Left lung (tissue), 10 donors: Measurements from ENCODE around the gene TXK. TPM values are rescaled to one million over a fixed set of nuclear protein-coding genes. Genes with fewer than 3 reads are reported as not detected.

Experiments used
- ATAC-seq: fragments of 200-7000 bp; cut with Tn5 transposase; one replicate; pipeline ENCODE4 v1.9.1; 2020; ENCODE audit warnings: moderate library complexity
- DNase-seq, 4 donors: peaks; one replicate each; pipeline ENCODE4 v3.0.0-alpha.2; 2013 to 2020
- H3K27ac ChIP-seq, 2 donors: fragments of 200-600 bp; sonication (generic) in 1 of 2; one replicate each; pipeline versions ENCODE4 v1.5.0 to v1.8.0; 2020 to 2021
- H3K27me3 ChIP-seq, 2 donors: fragments of 200-600 bp; sonication (generic) in 1 of 2; one replicate each; pipeline versions ENCODE4 v1.5.0 to v1.8.0; 2020 to 2021
- H3K36me3 ChIP-seq, 2 donors: fragments of 200-600 bp; sonication (generic) in 1 of 2; one replicate each; pipeline versions ENCODE4 v1.5.0 to v1.8.0; 2020 to 2021
- H3K4me1 ChIP-seq, 2 donors: fragments of 200-600 bp; one replicate each; pipeline ENCODE4 v1.8.0; 2021
- H3K4me3 ChIP-seq, 2 donors: fragments of 200-600 bp; sonication (generic) in 1 of 2; one replicate each; pipeline versions ENCODE4 v1.5.0 to v1.8.0; 2020 to 2021; ENCODE audit warnings: mild to moderate bottlenecking in 1 of 2
- H3K9me3 ChIP-seq, 2 donors: fragments of 200-600 bp; sonication (generic) in 1 of 2; one replicate each; pipeline versions ENCODE4 v1.5.0 to v1.8.0; 2020 to 2021
- intact Hi-C, 2 donors: fragments of 100-400 bp; cut with DNase I; formaldehyde crosslinking; loops; one replicate each; pipeline versions ENCODE4 v1.11.2 to v1.14.2; 2022
- polyA plus RNA-seq, 6 donors: library from polyadenylated mRNA; unstranded; fragments of 120-200 nt; gene quantifications; one replicate each; pipeline ENCODE4 v1.2.1, GENCODE V29; 2013; ENCODE audit not compliant: insufficient read length in 6 of 6
- total RNA-seq, 2 donors: library from RNA; stranded (reverse); fragmentation: NEBNext Ultra II Directional; extraction: Animal tissue kit (Norgen Biotek cat#: 25700); gene quantifications; one replicate each; pipeline ENCODE4 v1.2.1, GENCODE V29; 2021
- TF ChIP-seq, protein P1 (sequence below), 2 donors: fragments of 200-600 bp; sonication (generic) in 1 of 2; IDR thresholded peaks; one replicate each; pipeline versions ENCODE4 v1.5.0 to v1.8.0; 2021; ENCODE audit warnings: antibody characterized with exemption in 2 of 2
- donor health status: DM: no; HTN: yes; CAD: no.
- donor health status: DM: no; HTN: no; CAD: no.

TXK gene
- total and polyA plus RNA-seq, 8 donors: 2.4 to 5.5 (median 4.2) TPM

- H3K4me1 ChIP-seq: no peaks in the 10 kb centered on the region
- no peak overlapping the region for H3K27ac ChIP-seq
- no peak overlapping the region for H3K4me3 ChIP-seq
- intact Hi-C loops: no loop called here
- no peaks in the 10 kb centered on the region for H3K9me3 ChIP-seq
- ATAC-seq: peak; percentile 31
- TF ChIP-seq, protein P1, sequence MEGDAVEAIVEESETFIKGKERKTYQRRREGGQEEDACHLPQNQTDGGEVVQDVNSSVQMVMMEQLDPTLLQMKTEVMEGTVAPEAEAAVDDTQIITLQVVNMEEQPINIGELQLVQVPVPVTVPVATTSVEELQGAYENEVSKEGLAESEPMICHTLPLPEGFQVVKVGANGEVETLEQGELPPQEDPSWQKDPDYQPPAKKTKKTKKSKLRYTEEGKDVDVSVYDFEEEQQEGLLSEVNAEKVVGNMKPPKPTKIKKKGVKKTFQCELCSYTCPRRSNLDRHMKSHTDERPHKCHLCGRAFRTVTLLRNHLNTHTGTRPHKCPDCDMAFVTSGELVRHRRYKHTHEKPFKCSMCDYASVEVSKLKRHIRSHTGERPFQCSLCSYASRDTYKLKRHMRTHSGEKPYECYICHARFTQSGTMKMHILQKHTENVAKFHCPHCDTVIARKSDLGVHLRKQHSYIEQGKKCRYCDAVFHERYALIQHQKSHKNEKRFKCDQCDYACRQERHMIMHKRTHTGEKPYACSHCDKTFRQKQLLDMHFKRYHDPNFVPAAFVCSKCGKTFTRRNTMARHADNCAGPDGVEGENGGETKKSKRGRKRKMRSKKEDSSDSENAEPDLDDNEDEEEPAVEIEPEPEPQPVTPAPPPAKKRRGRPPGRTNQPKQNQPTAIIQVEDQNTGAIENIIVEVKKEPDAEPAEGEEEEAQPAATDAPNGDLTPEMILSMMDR (IDR thresholded peaks at IDR 0.05): no peak
- no peaks in the 10 kb centered on the region for H3K36me3 ChIP-seq
- DNase-seq: no peak
- no peaks in the 10 kb centered on the region for H3K27me3 ChIP-seq
Measured at GRCh38 chr4:48024522-48024921, 109.5 kb downstream of the TXK start.

DNA sequence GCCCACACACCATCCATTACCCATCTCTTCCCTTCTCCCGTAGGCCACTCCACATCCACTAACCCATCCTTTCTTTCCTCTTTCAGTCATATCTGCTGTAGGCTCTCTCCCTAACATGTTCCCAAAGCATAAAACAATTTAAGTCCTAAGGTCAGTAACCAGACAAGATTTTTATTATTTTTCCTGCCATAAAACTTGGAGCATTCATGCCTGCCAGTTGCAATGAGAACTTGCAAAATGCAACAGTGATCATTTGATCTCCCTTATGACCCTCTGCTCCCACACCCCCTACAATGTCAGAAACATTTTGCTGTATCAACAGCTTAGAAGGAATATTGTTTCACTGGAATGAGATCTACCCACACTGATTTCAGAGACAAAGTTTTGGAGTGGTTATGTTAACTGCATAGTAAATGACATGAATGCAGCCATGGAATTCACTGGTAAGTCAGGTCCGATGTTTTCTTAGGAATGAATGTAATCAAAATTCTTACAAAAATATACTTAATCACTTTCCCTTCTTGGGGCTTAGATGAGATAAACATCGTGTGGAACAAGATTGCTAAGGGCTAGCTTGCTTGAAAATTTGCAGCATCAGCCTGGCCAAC lies 111.8 kb downstream of the TXK start:
- Histone ChIP-seq H3K4me3 (no peak overlapping the region), H3K27ac (no peak overlapping the region), H3K4me1 (peaks cover 0 to 2% of the 10 kb centered on the region in 2 donors), H3K27me3 (peaks cover 0 to 19% of the 10 kb centered on the region in 2 donors), H3K9me3 (no peaks in the 10 kb centered on the region), H3K36me3 (no peaks in the 10 kb centered on the region)
- intact Hi-C loops: no loop called here
- TF ChIP-seq, protein P1 (IDR thresholded peaks at IDR 0.05): no peak
- no peak for DNase-seq
- no peak for ATAC-seq

GRCh38 chr4:48021100-48021499 lies 113.0 kb downstream of the TXK start:
- DNase-seq (no peak), ATAC-seq (no peak)
- no peak overlapping the region for H3K27ac ChIP-seq
- H3K4me3 ChIP-seq: no peak overlapping the region
- H3K9me3 ChIP-seq: no peaks in the 10 kb centered on the region
- intact Hi-C loops: no loop called here
- no peaks in the 10 kb centered on the region for H3K36me3 ChIP-seq
- H3K4me1 ChIP-seq: peaks cover 0 to 13% of the 10 kb centered on the region in 2 donors
- TF ChIP-seq, protein P1 (IDR thresholded peaks at IDR 0.05): no peak
- H3K27me3 ChIP-seq: peaks cover 0 to 31% of the 10 kb centered on the region in 2 donors

- no peaks in the 10 kb centered on the region for H3K36me3 ChIP-seq
- ATAC-seq: no peak
- intact Hi-C loops: no loop called here
- H3K27me3 ChIP-seq: peaks cover 0 to 57% of the 10 kb centered on the region in 2 donors
- H3K4me3 ChIP-seq: no peak overlapping the region
- H3K9me3 ChIP-seq: no peaks in the 10 kb centered on the region
- no peak overlapping the region for H3K27ac ChIP-seq
- no peak for DNase-seq
- H3K4me1 ChIP-seq: peaks cover 0 to 16% of the 10 kb centered on the region in 2 donors
- TF ChIP-seq, protein P1 (IDR thresholded peaks at IDR 0.05): no peak
Measured at GRCh38 chr4:48018112-48018511, 115.9 kb downstream of the TXK start.

DNA sequence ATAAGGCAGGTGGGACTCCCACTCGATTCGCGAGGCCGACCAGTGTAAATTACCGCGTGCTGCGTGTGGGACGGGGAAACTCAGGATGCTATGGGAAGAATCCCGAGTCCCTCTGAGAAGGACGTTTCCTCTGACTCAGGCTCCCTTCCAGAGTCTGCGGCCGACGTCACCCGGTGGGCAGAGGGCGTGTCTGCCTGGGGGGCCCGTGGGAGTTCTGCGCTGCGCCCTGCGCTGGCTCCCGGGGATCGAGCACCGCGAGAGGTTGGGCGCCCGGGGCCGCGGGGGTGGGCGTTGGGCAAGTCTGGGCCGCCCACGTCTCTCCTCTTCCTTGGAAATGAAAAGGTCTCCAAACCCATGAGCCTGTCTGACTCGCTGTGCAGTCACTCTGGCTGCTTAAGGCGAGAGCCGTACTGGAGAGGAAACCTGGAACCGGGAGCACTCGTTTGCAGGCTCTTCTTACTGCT lies 116.9 kb downstream of the TXK start:
- no peaks in the 10 kb centered on the region for H3K9me3 ChIP-seq
- TF ChIP-seq, protein P1 (IDR thresholded peaks at IDR 0.05): no peak
- H3K4me3 ChIP-seq: peak overlapping the region; percentile 58 to 66
- intact Hi-C loops: no loop called here
- peaks cover 0 to 57% of the 10 kb centered on the region in 2 donors for H3K27me3 ChIP-seq
- no peaks in the 10 kb centered on the region for H3K36me3 ChIP-seq
- peak overlapping the region in 1 of 2 donors; percentile 48 for H3K27ac ChIP-seq
- ATAC-seq: peak; percentile 77
- DNase-seq: peak; percentile 30 to 83 (median 66)
- peaks cover 0 to 16% of the 10 kb centered on the region in 2 donors for H3K4me1 ChIP-seq

Other genes starting within 250 kb of the TXK start
- gene NFXL1, start 219.7 kb downstream of the TXK start, total RNA-seq: 10 to 100 TPM; 10.1 to 19.0 TPM
- gene NFXL1, start 219.7 kb downstream of the TXK start, polyA plus RNA-seq: 10 to 100 TPM; 22.1 to 31.6 (median 27.4) TPM
- gene CNGA1, start 117.6 kb downstream of the TXK start, total RNA-seq: under 1 TPM in 1 of 2 donors, not detected in 1; 0.73 TPM
- gene CNGA1, start 117.6 kb downstream of the TXK start, polyA plus RNA-seq: 1 to 10 TPM in 5 of 6 donors, under 1 TPM in 1; 0.83 to 2.0 (median 1.6) TPM
- 1 to 10 TPM; 1.6 to 3.1 TPM for gene NIPAL1, start 117.5 kb downstream of the TXK start, total RNA-seq
- gene NIPAL1, start 117.5 kb downstream of the TXK start, polyA plus RNA-seq: 1 to 10 TPM; 2.5 to 4.1 (median 3.6) TPM
- 1 to 10 TPM; 4.5 to 5.8 TPM for gene TEC, start 135.6 kb upstream of the TXK start, total RNA-seq
- 10 to 100 TPM in 3 of 6 donors, 1 to 10 TPM in 3; 6.8 to 10.6 (median 9.0) TPM for gene TEC, start 135.6 kb upstream of the TXK start, polyA plus RNA-seq
- 10 to 100 TPM; 82.1 to 87.0 TPM for gene SLAIN2, start 207.3 kb upstream of the TXK start, total RNA-seq
- gene SLAIN2, start 207.3 kb upstream of the TXK start, polyA plus RNA-seq: 10 to 100 TPM; 60.1 to 71.4 (median 63.6) TPM